Epithelial cell of proximal tubule (primary cell): ENCODE data around the gene SLC23A2. TPM values are rescaled to one million over a fixed set of nuclear protein-coding genes. Genes with fewer than 3 reads are reported as not detected.

Experiments
- DNase-seq: peaks from one replicate; pipeline ENCODE4 v3.0.0-alpha.2; 2011; ENCODE audit warnings: low read depth
- H3K4me3 ChIP-seq: 2 replicates; pipeline ENCODE4 v1.5.1; 2011; ENCODE audit warnings: low read depth, mild to moderate bottlenecking, low read length
- total RNA-seq: library from RNA; depleted of rRNA; stranded (reverse); fragments of >200 nt; gene quantifications from 2 replicates; pipeline ENCODE4 v1.2.3, GENCODE V29; 2015
- TF ChIP-seq, protein P1 (sequence below): conservative IDR thresholded peaks from 2 replicates; pipeline ENCODE4 v1.5.1; 2012; ENCODE audit warnings: low read depth, mild to moderate bottlenecking, low read length

SLC23A2 gene
- total RNA-seq, 1 donor from 2014 or later: 5.3 TPM

DNA sequence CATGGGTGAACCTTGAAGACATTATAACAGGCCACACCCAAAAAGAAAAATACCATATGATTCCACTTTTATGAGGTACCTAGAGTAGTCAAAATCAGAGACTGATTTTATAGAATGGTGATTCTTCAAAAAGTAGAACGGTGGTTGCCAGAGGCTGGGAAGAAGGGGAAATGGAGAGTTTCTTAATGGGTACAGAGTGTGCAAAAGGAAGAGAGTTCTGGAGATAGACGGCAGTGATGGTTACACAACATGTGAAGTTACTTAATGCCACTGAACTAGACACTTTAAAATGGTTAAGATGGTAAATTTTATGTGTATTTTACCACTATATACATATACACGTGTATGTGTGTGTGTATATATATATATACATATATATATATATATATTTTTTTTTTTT is 198.8 kb downstream of the SLC23A2 start:
- TF ChIP-seq, protein P1, sequence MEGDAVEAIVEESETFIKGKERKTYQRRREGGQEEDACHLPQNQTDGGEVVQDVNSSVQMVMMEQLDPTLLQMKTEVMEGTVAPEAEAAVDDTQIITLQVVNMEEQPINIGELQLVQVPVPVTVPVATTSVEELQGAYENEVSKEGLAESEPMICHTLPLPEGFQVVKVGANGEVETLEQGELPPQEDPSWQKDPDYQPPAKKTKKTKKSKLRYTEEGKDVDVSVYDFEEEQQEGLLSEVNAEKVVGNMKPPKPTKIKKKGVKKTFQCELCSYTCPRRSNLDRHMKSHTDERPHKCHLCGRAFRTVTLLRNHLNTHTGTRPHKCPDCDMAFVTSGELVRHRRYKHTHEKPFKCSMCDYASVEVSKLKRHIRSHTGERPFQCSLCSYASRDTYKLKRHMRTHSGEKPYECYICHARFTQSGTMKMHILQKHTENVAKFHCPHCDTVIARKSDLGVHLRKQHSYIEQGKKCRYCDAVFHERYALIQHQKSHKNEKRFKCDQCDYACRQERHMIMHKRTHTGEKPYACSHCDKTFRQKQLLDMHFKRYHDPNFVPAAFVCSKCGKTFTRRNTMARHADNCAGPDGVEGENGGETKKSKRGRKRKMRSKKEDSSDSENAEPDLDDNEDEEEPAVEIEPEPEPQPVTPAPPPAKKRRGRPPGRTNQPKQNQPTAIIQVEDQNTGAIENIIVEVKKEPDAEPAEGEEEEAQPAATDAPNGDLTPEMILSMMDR: no peak
- H3K4me3 ChIP-seq: no peak overlapping the region
- no peak for DNase-seq

Other genes with a start within 250 kb of the SLC23A2 start
- gene RASSF2, start 177.9 kb downstream of the SLC23A2 start, total RNA-seq: 6.5 and 15.8 TPM in 2 replicates
- 82.0 and 103 TPM in 2 replicates for gene TMEM230, start 111.6 kb upstream of the SLC23A2 start, total RNA-seq
- 327 and 378 TPM in 2 replicates for gene PCNA, start 118.4 kb upstream of the SLC23A2 start, total RNA-seq
- gene CDS2, start 125.5 kb upstream of the SLC23A2 start, total RNA-seq: 17.3 and 18.7 TPM in 2 replicates